Activated CD8-positive, alpha-beta memory T cell treated with anti-CD3 and anti-CD28 coated beads, Interleukin-2, amount 50 U/mL, for 4 hours (primary cell): ENCODE data around the gene IRS1.

Experiments used
- DNase-seq: peaks from one replicate; pipeline ENCODE4 v3.0.0-alpha.2; 2020

Gene IRS1

GRCh38 chr2:226754821-226755604 is 44.6 kb downstream of the IRS1 start:
- no peak for DNase-seq

GRCh38 chr2:226752887-226753286 is 46.7 kb downstream of the IRS1 start:
- DNase-seq, result no peak

- no peak for DNase-seq
Measured at GRCh38 chr2:226747288-226747687, 52.3 kb downstream of the IRS1 start.

GRCh38 chr2:226746196-226746800 is 53.3 kb downstream of the IRS1 start:
- DNase-seq, result no peak

GRCh38 chr2:226743915-226744314 is 55.7 kb downstream of the IRS1 start:
- DNase-seq, result no peak

- no peak for DNase-seq
Measured at GRCh38 chr2:226742347-226742746, 57.3 kb downstream of the IRS1 start.

GRCh38 chr2:226740039-226740648 is 59.5 kb downstream of the IRS1 start:
- DNase-seq, result no peak

- DNase-seq, result no peak
Measured at GRCh38 chr2:226739545-226740030, 60.0 kb downstream of the IRS1 start.

- DNase-seq, result no peak
Measured at GRCh38 chr2:226738821-226739544, 60.6 kb downstream of the IRS1 start.

- no peak for DNase-seq
Measured at GRCh38 chr2:226738191-226738820, 61.3 kb downstream of the IRS1 start.

GRCh38 chr2:226736382-226736781 is 63.2 kb downstream of the IRS1 start:
- DNase-seq, result no peak

- DNase-seq, result no peak
Measured at GRCh38 chr2:226733927-226734564, 65.6 kb downstream of the IRS1 start.

GRCh38 chr2:226733189-226733858 is 66.3 kb downstream of the IRS1 start:
- no peak for DNase-seq

GRCh38 chr2:226732478-226733188 is 67.0 kb downstream of the IRS1 start:
- DNase-seq, result no peak

- no peak for DNase-seq
Measured at GRCh38 chr2:226730481-226730880, 69.1 kb downstream of the IRS1 start.

GRCh38 chr2:226728996-226729395 is 70.6 kb downstream of the IRS1 start:
- DNase-seq, result no peak

- DNase-seq, result no peak
Measured at GRCh38 chr2:226727251-226727650, 72.4 kb downstream of the IRS1 start.

- DNase-seq, result no peak
Measured at GRCh38 chr2:226726546-226726945, 73.1 kb downstream of the IRS1 start.

GRCh38 chr2:226725126-226725860 is 74.3 kb downstream of the IRS1 start:
- no peak for DNase-seq

GRCh38 chr2:226721541-226721940 is 78.1 kb downstream of the IRS1 start:
- DNase-seq, result no peak
